Chondrocyte (in vitro differentiated cells): ENCODE measurements around the gene KBTBD6. TPM values are rescaled to one million over a fixed set of nuclear protein-coding genes. Genes with fewer than 3 reads are reported as not detected.
"Not testable (repeated sequence)": the region's sequence is repeated elsewhere in the genome, so short reads cannot be mapped to it uniquely, and the experiment has no call there.

Experiments used
- DNase-seq: peaks from one replicate; pipeline ENCODE4 v3.0.0; 2021; ENCODE audit warnings: mixed read lengths, low spot score
- H3K27ac Mint-ChIP-seq: one replicate; pipeline ENCODE4 v1.8.0; 2021; ENCODE audit warnings: mild to moderate bottlenecking, moderate library complexity, mixed read lengths; ENCODE audit not compliant: unreplicated experiment
- H3K27me3 Mint-ChIP-seq: 2 replicates; pipeline ENCODE4 v1.8.0; 2021; ENCODE audit warnings: low read depth, mixed read lengths
- H3K36me3 Mint-ChIP-seq: 2 replicates; pipeline ENCODE4 v1.8.0; 2021; ENCODE audit warnings: low read depth, mixed read lengths
- H3K4me1 Mint-ChIP-seq: 2 replicates; pipeline ENCODE4 v1.8.0; 2021; ENCODE audit warnings: low read depth, mild to moderate bottlenecking, mixed read lengths
- H3K4me3 Mint-ChIP-seq: one replicate; pipeline ENCODE4 v1.8.0; 2021; ENCODE audit warnings: mild to moderate bottlenecking, moderate library complexity, mixed read lengths; ENCODE audit not compliant: unreplicated experiment
- H3K9me3 Mint-ChIP-seq: 2 replicates; pipeline ENCODE4 v1.8.0; 2021; ENCODE audit warnings: low read depth, mixed read lengths
- CTCF ChIP-seq: fragments of 200-600 bp; sonication (generic); IDR thresholded peaks from 2 replicates; pipeline ENCODE4 v1.5.0; 2021; ENCODE audit warnings: antibody characterized with exemption, mild to moderate bottlenecking, moderate library complexity
- total RNA-seq: library from RNA; stranded (reverse); gene quantifications from 3 replicates; pipeline ENCODE4 v1.2.1, GENCODE V29; 2021

KBTBD6 gene
- total RNA-seq, 1 donor from 2014 or later, result 9.7 TPM

- no peak for DNase-seq
- H3K9me3 Mint-ChIP-seq, result no peaks in the 10 kb centered on the region
- H3K4me3 Mint-ChIP-seq, result no peak overlapping the region
- no peak overlapping the region for H3K27ac Mint-ChIP-seq
- H3K36me3 Mint-ChIP-seq, result no peaks in the 10 kb centered on the region
- no peaks in the 10 kb centered on the region for H3K27me3 Mint-ChIP-seq
- TF ChIP-seq CTCF, result no peak
- no peaks in the 10 kb centered on the region for H3K4me1 Mint-ChIP-seq
Measured at GRCh38 chr13:41107584-41108014, 25.0 kb downstream of the KBTBD6 start.

DNA sequence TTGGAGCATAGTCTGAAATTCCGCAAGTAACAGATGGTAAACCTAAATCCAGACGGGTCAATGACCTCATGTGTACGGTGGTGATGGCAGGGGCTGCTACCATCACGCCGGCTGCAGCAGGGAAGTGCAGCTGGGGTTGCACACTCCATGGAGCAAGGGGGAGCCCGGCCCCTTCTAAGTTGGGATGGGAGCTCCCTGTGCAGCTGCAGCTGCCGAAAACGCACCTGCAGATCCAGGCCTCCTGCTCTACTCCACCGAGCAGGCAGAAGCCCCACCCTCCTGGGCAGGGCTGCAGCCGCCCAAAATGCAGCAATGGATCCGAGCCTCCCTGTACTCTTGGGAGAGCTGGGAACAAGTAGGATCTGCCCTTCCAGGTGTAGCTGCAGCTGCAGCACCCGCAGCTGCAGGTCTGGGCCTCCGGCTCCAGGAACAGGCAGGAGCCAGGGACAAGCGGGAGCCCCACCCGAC, 25.5 kb downstream of the KBTBD6 start:
- Mint-ChIP-seq H3K4me1 (no peaks in the 10 kb centered on the region), H3K27me3 (no peaks in the 10 kb centered on the region), H3K9me3 (no peaks in the 10 kb centered on the region), H3K27ac (no peak overlapping the region), H3K4me3 (no peak overlapping the region), H3K36me3 (no peaks in the 10 kb centered on the region)
- no peak for TF ChIP-seq CTCF
- no peak for DNase-seq

- TF ChIP-seq CTCF, result no peak
- no peak overlapping the region for H3K27ac Mint-ChIP-seq
- H3K4me1 Mint-ChIP-seq, result no peaks in the 10 kb centered on the region
- no peak overlapping the region for H3K4me3 Mint-ChIP-seq
- no peak for DNase-seq
- H3K36me3 Mint-ChIP-seq, result no peaks in the 10 kb centered on the region
- H3K9me3 Mint-ChIP-seq, result no peaks in the 10 kb centered on the region
- no peaks in the 10 kb centered on the region for H3K27me3 Mint-ChIP-seq
Measured at GRCh38 chr13:41099986-41100385, 32.6 kb downstream of the KBTBD6 start.

- Mint-ChIP-seq H3K4me1 (no peaks in the 10 kb centered on the region), H3K27me3 (no peaks in the 10 kb centered on the region), H3K36me3 (no peaks in the 10 kb centered on the region), H3K9me3 (no peaks in the 10 kb centered on the region), H3K27ac (no peak overlapping the region), H3K4me3 (no peak overlapping the region)
- TF ChIP-seq CTCF, result no peak
- no peak for DNase-seq
Measured at GRCh38 chr13:41098761-41099160, 33.8 kb downstream of the KBTBD6 start.

DNA sequence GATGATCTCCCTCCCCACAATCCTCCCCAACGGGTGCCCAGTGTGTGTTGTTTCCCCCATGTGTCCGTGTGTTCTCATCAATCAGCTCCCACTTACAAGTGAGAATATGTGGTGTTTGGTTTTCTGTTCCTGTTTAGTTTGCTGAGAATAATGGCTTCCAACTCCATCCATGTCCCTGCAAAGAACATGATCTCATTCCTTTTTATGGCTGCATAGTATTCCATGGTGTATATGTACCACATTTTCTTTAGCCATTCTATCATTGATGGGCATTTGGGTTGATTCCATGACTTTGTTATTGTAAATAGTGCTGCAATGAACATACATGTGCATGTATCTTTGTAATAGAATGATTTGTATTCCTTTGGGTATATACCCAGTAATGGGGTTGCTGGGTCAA, 36.9 kb downstream of the KBTBD6 start:
- not testable (repeated sequence) for H3K36me3 Mint-ChIP-seq, DNase-seq, H3K4me3 Mint-ChIP-seq, H3K27me3 Mint-ChIP-seq, H3K9me3 Mint-ChIP-seq, H3K27ac Mint-ChIP-seq, H3K4me1 Mint-ChIP-seq

DNA sequence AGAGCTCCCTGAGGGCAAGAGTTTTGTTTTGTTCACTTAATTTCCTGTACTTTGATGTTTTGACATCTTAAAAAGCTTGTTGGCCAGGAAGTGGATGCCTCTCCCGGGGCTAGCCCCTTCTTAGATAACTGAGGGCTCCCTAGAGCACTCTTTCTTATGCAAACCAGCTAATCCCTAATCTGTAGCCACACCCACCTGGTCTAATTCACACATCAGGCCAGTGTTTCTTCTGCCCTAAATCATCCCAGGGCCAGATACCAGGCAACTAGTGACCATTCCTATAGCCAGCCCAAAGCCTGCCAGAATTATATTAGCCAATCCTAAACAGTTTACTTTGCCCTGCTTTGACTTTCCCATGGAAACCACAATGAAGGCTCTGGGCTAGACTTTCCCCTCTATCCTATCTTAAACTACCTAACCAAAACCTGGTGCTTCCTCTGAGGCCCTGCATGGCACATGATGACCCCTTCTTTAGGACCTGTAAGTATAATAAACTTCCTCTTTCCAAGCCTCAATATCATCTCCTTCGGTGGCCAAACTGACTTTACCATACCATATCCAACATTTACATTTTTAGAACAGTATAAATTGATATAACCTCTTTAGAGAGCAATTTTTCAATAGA, 46.5 kb downstream of the KBTBD6 start:
- DNase-seq, result no peak
- Mint-ChIP-seq H3K36me3 (peaks cover 9% of the 10 kb centered on the region), H3K27ac (no peak overlapping the region), H3K4me3 (no peak overlapping the region), H3K9me3 (no peaks in the 10 kb centered on the region), H3K27me3 (no peaks in the 10 kb centered on the region), H3K4me1 (no peaks in the 10 kb centered on the region)
- TF ChIP-seq CTCF, result no peak
